Measurements from ENCODE around the gene CASQ2.

CASQ2 gene

DNA sequence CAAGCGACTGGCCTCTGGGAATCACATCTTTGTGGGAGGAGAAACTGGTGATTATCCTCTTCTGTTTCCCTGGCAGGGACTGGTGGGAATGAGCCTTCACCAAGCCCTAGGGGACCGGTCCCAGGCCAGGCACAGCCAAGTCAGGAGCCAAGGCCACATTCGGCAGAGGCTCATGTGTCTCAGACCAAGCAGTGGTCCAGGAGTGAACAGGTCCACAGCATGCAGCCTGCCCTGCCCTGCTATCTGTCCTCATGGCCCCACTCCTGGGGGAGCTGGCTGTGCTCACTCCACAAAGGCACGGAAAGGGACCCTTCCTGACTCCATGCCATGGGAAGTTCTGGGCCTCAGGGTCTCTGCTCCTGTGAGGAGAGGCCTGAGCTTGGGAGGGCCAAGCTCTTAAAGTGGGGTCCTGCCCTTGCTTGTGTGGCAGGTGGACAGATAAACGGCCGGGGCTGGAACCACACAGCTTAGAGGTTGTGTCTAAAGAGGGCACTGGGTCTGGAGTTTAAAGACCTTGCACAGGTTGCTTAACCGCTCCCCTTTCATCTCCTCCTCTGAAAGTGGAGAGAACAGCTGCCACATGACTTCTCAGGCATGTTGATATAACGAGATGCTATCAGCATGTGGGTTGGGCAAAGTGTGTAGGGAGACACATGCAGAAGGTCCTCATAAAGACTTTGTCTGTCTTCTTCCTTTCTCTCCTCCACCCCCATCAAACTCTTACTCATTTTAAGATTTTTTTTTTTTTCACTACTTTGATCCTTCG lies 57.5 kb downstream of the CASQ2 start:
- no peaks in the 10 kb centered on the region for H3K36me3 Mint-ChIP-seq
- H3K27ac Mint-ChIP-seq: no peak overlapping the region
- ATAC-seq (replicated peaks) (no peak), DNase-seq (no peak)
- H3K27me3 Mint-ChIP-seq: peaks cover 4 to 27% of the 10 kb centered on the region in 2 donors
- no peaks in the 10 kb centered on the region for H3K9me3 Mint-ChIP-seq
- H3K4me1 Mint-ChIP-seq: no peaks in the 10 kb centered on the region
- no peak overlapping the region for H3K4me3 Mint-ChIP-seq

DNA sequence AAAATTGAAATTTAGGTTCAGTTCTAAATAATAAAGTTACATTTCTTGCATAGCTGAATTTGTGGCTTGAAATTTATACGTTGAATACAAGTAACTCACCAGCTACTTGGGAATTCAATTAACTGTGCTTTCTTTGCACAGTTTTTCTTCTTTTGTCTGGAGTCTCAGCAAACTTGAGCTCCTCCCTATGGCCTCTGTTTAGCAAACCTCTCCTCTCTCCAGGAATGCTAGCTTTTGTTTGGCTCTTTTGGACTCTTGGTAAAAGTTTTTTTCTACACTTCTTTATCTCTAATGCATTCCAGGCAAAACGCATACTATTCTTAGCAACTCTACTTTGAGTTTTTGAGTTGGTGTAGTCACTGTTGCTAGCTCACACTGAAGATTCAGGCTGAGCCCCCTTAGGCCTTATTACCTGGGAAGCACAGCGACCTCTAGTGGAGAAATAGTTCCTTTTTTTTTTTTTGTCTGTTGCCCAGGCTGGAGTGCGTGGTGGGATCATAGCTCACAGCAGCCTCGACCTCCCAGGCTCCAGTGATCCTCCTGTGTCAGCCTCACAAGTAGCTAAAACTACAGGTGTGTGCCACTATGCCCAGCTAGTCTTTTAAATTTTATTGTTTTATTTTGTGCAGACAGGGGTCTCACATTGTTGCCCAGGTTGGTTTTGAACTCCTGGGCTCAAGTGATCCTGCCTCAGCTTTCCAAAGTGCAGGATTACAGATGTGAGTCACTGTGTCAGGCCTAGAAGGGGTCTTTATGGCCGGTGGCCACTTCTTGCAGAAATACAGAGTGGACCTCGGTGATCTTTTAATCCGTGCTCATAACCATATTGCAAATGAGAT lies 61.7 kb downstream of the CASQ2 start:
- no peak overlapping the region for H3K4me3 Mint-ChIP-seq
- H3K36me3 Mint-ChIP-seq: no peaks in the 10 kb centered on the region
- H3K27me3 Mint-ChIP-seq: peaks cover 9 to 21% of the 10 kb centered on the region in 2 donors
- no peaks in the 10 kb centered on the region for H3K9me3 Mint-ChIP-seq
- ATAC-seq (replicated peaks): peak; percentile 52 to 57
- no peak for DNase-seq
- H3K27ac Mint-ChIP-seq: no peak overlapping the region
- no peaks in the 10 kb centered on the region for H3K4me1 Mint-ChIP-seq

DNA sequence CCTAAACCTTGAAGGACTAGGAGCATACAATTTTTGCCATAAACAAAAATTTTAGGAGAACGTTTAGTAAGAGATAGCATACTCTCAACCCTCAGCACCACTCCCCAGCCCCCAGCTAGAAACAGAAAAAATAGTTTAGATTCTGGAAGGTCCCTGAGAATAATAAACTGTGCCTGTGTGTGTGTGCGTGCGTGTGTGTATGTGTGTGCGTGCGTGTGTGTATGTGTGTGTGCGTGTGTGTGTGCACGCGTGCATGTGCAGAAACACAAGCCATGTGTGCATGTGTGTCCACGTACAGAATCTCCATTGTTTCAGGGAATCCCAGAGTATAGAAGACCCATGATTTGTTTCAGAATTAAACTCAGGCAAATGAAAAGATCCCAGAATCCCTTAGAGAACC lies 62.6 kb downstream of the CASQ2 start:
- H3K4me1 Mint-ChIP-seq: no peaks in the 10 kb centered on the region
- H3K9me3 Mint-ChIP-seq: no peaks in the 10 kb centered on the region
- H3K27me3 Mint-ChIP-seq: peaks cover 9 to 19% of the 10 kb centered on the region in 2 donors
- no peaks in the 10 kb centered on the region for H3K36me3 Mint-ChIP-seq
- H3K27ac Mint-ChIP-seq: no peak overlapping the region
- no peak for ATAC-seq (replicated peaks)
- no peak overlapping the region for H3K4me3 Mint-ChIP-seq
- no peak for DNase-seq

DNA sequence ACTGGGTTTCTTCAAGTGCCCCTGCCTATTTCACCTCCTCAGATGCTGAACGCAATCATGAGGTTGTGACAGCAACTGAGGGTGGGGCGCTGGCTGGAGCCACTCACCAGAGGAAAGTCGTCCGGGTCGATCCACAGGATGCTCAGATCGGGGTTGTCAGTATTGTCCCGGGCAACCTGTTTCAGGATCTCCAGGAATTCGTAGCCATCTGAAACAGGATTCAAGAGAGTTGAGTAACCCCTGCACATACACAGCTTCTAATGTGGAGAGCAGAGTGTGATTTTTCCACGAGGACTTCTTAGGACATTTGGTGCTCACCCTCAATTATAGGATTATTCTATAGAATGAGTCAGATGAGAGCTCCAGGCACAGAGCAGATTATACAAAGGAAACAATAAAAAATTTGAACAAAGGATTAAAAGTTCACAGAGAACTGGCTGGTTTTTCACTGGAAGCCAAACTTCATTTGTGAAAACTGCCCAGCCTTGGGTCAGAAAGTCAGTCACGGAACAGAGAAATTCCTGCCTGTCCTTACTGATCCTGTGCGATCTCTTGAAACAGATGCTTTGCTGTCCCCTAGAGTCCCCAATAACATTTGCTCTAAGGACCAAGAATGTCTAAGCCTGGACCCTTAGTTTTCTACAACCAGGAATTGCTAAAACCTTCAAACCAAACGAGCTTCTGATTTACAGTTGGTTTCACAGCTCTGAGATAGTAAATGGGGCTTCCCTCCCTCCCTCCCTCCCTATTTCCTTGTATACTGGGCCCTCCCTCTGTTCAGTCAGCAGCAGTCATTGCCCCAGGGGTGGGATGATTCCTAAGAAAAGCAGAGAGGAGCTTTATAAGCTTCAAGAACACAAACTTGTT lies 63.2 kb downstream of the CASQ2 start:
- no peak for ATAC-seq (replicated peaks)
- DNase-seq: no peak
- Mint-ChIP-seq H3K27ac (no peak overlapping the region), H3K4me1 (no peaks in the 10 kb centered on the region), H3K9me3 (no peaks in the 10 kb centered on the region), H3K36me3 (no peaks in the 10 kb centered on the region), H3K27me3 (peaks cover 9 to 12% of the 10 kb centered on the region in 2 donors), H3K4me3 (no peak overlapping the region)

DNA sequence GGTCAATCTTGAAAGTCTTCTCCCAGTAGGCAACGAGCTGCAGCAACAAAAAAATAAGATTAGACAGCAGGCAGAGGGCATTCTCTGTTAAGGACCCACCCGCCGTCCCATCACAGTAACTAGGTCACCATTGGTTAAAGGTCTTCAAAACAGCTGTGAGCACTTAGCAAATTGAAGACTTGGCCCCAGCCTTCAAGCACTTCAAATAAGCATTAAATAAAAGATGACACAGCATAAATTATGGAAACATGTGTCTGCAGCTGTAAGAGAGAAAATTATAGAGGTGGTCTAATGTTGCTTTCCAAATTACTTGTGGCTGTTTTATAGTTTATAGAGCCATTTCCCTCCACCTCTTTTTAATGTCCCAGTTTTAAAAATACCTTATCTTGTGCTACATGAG lies 65.6 kb downstream of the CASQ2 start:
- no peaks in the 10 kb centered on the region for H3K9me3 Mint-ChIP-seq
- no peak for DNase-seq
- peaks cover 5 to 12% of the 10 kb centered on the region in 2 donors for H3K27me3 Mint-ChIP-seq
- H3K36me3 Mint-ChIP-seq: no peaks in the 10 kb centered on the region
- ATAC-seq (replicated peaks): no peak
- no peak overlapping the region for H3K27ac Mint-ChIP-seq
- H3K4me3 Mint-ChIP-seq: no peak overlapping the region
- no peaks in the 10 kb centered on the region for H3K4me1 Mint-ChIP-seq

DNA sequence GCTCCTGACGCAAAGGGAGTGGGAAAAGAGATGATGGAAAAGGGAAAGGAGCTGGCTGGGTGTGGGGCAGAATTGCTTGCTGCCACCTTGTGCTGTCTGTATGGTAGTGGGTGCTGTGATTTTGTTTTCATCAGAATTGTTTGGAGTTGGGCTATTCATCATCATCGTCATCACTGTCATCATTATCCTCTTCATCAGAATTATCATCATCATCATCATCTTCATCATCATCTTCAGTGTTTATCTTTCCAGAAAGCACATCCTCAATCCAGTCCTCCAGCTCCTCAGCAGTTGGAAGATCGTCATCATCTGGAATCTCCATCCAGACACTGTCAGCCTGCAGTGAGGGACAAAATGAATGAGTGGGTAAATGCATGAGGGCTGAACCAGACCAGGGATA lies 67.4 kb downstream of the CASQ2 start:
- H3K9me3 Mint-ChIP-seq: no peaks in the 10 kb centered on the region
- ATAC-seq (replicated peaks): no peak
- no peak for DNase-seq
- no peaks in the 10 kb centered on the region for H3K4me1 Mint-ChIP-seq
- H3K4me3 Mint-ChIP-seq: no peak overlapping the region
- H3K27me3 Mint-ChIP-seq: peaks cover 5% of the 10 kb centered on the region in 2 donors
- no peak overlapping the region for H3K27ac Mint-ChIP-seq
- H3K36me3 Mint-ChIP-seq: no peaks in the 10 kb centered on the region

DNA sequence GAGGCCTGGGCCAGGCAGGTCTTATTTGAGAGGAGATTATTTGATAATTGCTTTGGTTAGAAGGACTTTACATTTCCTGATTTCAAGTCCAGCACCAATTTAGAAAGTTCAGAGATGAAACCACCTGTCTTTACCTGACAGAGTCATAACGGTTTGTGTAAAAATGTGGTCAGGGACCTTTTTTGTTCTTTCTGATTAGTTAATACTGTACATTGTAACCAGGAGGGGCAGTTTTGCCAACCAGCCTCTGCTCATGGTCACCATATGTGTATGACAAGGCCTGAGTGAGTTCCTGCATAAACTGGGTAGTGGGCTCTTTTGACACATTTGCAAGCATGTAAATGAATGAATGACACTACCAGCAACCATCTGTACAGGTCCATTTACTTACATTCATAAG lies 70.9 kb downstream of the CASQ2 start:
- H3K27me3 Mint-ChIP-seq: peaks cover 5% of the 10 kb centered on the region in 2 donors
- ATAC-seq (replicated peaks) (no peak), DNase-seq (no peak)
- no peak overlapping the region for H3K27ac Mint-ChIP-seq
- no peaks in the 10 kb centered on the region for H3K9me3 Mint-ChIP-seq
- no peaks in the 10 kb centered on the region for H3K36me3 Mint-ChIP-seq
- H3K4me3 Mint-ChIP-seq: no peak overlapping the region
- no peaks in the 10 kb centered on the region for H3K4me1 Mint-ChIP-seq

DNA sequence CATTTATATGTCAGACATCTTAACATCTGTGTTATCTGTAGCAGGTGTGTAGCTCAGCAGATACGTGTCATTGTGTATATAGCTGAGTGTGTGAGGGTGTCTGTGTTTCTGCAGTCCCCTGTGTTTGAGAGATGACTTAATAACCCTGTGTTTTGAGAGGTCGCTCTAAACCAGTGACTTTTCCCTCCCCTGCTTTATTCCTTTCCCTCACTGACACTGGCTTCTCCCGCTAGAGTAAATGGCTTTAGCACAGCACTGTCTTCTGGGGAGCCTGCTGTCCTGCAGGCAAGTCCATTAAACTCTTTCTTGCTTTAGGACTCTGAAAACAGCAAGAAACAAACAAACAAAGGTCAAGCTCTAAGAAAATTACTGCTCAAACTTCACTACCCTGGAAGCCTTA lies 73.7 kb downstream of the CASQ2 start:
- Mint-ChIP-seq H3K36me3 (no peaks in the 10 kb centered on the region), H3K27ac (no peak overlapping the region), H3K4me3 (no peak overlapping the region), H3K4me1 (no peaks in the 10 kb centered on the region), H3K27me3 (peaks cover 0 to 4% of the 10 kb centered on the region in 2 donors), H3K9me3 (no peaks in the 10 kb centered on the region)
- no peak for DNase-seq
- no peak for ATAC-seq (replicated peaks)

DNA sequence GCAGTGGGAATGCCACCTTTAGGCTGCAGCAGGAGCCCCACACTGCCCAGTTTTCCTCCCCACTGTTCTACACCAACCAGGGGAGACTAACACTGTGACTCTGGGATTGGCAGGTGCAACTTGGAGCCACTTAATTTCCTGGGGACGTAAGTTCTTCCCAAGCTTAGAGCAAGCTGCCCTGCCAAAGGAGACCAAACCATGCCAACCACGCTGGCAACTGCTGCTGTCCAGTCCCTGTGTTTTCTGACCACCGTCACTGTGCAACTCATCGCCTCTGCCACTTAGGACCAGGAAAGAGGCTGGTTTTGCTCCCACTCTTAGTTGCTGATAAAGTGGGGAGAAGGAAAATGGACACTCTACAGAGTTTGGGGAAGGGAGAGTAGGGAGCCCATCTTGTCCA lies 76.3 kb downstream of the CASQ2 start:
- Mint-ChIP-seq H3K4me1 (no peaks in the 10 kb centered on the region), H3K36me3 (no peaks in the 10 kb centered on the region), H3K4me3 (no peak overlapping the region), H3K9me3 (no peaks in the 10 kb centered on the region), H3K27me3 (no peaks in the 10 kb centered on the region), H3K27ac (no peak overlapping the region)
- ATAC-seq (replicated peaks) (no peak), DNase-seq (no peak)

DNA sequence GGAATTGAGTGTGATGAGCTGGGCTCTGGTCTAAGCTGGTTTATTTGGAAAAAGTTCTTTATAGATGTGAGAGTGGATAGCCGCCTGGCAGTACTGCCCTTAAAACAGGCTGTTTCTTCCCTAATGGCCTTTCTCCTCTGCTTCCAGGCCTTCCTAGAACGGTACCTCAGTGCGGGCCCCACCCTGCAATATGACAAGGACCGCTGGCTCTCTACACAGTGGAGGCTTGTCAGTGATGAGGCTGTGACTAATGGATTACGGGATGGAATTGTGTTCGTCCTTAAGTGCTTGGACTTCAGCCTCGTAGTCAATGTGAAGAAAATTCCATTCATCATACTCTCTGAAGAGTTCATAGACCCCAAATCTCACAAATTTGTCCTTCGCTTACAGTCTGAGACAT lies 77.5 kb downstream of the CASQ2 start:
- Mint-ChIP-seq H3K36me3 (no peaks in the 10 kb centered on the region), H3K27ac (no peak overlapping the region), H3K4me1 (no peaks in the 10 kb centered on the region), H3K4me3 (no peak overlapping the region), H3K9me3 (no peaks in the 10 kb centered on the region), H3K27me3 (no peaks in the 10 kb centered on the region)
- ATAC-seq (replicated peaks) (no peak), DNase-seq (no peak)

DNA sequence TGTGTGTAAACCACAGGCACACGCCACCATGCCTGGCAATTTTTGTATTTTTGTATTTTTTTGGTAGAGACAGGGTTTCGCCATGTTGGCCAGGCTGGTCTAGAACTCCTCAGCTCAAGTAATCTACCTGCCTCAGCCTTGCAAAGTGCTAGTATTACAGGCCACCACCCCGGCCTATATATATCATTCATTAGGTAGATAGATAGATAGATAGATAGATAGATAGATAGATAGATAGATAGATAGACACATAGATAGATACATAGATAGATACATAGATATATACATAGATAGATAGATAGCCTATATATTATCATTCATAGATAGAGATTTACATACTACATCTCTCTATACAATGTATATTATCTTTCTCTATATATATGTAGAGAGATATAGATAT lies 80.8 kb downstream of the CASQ2 start:
- DNase-seq (no peak), ATAC-seq (replicated peaks) (no peak)
- H3K27me3 Mint-ChIP-seq: no peaks in the 10 kb centered on the region
- no peaks in the 10 kb centered on the region for H3K9me3 Mint-ChIP-seq
- H3K4me1 Mint-ChIP-seq: no peaks in the 10 kb centered on the region
- no peaks in the 10 kb centered on the region for H3K36me3 Mint-ChIP-seq
- no peak overlapping the region for H3K27ac Mint-ChIP-seq
- no peak overlapping the region for H3K4me3 Mint-ChIP-seq

DNA sequence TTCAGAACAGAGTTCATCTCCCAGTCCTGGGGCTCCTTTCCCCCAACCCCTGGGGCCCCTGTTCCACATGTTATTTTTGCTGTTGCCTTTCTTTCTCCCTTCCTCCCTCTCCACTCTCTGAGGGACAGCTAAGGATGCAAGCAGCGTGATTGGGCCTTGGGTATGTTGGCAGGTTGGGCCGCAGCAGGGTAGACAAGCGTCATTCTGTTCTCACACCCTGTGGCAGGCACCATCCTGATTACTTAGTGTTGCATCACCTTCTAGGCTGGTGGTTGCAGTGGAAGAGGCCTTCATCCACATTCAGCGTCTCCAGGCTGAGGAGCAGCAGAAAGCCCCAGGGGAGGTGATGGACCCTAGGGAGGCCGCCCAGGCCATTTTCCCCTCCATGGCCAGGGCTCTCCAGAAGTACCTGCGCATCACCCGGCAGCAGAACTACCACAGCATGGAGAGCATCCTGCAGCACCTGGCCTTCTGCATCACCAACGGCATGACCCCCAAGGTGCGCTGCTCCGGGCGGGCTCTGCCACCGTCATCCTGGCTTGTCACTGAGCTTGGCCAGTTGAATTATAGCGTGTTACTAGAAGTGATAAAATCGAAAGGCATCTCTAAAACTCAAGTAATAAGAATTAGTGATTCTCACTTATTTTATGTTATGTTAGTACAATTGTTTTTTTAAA lies 83.3 kb downstream of the CASQ2 start:
- ATAC-seq (replicated peaks) (no peak), DNase-seq (no peak)
- no peak overlapping the region for H3K27ac Mint-ChIP-seq
- no peaks in the 10 kb centered on the region for H3K9me3 Mint-ChIP-seq
- H3K4me1 Mint-ChIP-seq: no peaks in the 10 kb centered on the region
- no peaks in the 10 kb centered on the region for H3K36me3 Mint-ChIP-seq
- H3K4me3 Mint-ChIP-seq: no peak overlapping the region
- no peaks in the 10 kb centered on the region for H3K27me3 Mint-ChIP-seq

DNA sequence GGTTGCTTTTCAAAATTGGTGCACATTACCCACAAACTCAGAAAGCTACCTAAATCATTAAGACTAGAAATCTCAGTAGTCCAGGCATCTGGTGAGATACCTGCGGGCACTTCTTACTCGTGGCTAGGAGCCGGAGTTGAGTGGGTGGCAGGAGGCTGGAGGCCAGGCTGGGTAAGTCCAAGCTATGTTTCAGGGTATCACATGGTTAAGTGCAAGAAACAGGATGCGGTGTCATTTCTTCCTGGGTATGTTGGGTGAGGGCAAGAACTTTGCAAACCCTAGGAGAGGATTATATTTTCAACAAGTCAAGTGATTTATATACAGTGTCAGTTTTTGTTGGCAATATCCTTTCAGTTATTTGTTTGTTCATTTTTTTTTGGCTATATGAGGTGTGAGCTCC lies 85.7 kb downstream of the CASQ2 start:
- Mint-ChIP-seq H3K4me3 (no peak overlapping the region), H3K9me3 (no peaks in the 10 kb centered on the region), H3K36me3 (no peaks in the 10 kb centered on the region), H3K27me3 (no peaks in the 10 kb centered on the region), H3K27ac (no peak overlapping the region), H3K4me1 (no peaks in the 10 kb centered on the region)
- DNase-seq (no peak), ATAC-seq (replicated peaks) (no peak)

DNA sequence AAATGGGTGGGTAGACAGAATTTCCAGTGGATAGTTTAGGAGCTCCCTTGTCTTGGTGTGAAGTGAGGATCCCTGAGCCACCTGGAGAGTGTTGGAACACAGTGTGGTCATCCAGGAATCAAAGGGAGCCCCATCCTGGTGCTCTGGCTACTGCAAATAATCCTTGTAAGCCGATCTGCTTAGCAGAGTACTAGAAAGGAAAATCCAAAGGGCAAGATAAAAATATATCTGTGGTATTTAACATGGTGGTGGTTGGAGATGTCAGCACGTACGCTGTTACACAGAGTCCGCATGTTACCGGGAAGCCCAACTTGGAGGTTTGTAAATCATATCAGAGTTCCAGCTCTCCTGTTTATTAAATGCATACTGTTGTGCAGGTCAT lies 87.8 kb downstream of the CASQ2 start:
- no peak overlapping the region for H3K4me3 Mint-ChIP-seq
- H3K27ac Mint-ChIP-seq: no peak overlapping the region
- DNase-seq: no peak
- no peaks in the 10 kb centered on the region for H3K4me1 Mint-ChIP-seq
- no peak for ATAC-seq (replicated peaks)
- H3K36me3 Mint-ChIP-seq: no peaks in the 10 kb centered on the region
- no peaks in the 10 kb centered on the region for H3K9me3 Mint-ChIP-seq
- no peaks in the 10 kb centered on the region for H3K27me3 Mint-ChIP-seq
